ENCODE results near the gene DNMBP. TPM values are rescaled to one million over a fixed set of nuclear protein-coding genes. Genes with fewer than 3 reads are reported as not detected.

Gene DNMBP, protein sequence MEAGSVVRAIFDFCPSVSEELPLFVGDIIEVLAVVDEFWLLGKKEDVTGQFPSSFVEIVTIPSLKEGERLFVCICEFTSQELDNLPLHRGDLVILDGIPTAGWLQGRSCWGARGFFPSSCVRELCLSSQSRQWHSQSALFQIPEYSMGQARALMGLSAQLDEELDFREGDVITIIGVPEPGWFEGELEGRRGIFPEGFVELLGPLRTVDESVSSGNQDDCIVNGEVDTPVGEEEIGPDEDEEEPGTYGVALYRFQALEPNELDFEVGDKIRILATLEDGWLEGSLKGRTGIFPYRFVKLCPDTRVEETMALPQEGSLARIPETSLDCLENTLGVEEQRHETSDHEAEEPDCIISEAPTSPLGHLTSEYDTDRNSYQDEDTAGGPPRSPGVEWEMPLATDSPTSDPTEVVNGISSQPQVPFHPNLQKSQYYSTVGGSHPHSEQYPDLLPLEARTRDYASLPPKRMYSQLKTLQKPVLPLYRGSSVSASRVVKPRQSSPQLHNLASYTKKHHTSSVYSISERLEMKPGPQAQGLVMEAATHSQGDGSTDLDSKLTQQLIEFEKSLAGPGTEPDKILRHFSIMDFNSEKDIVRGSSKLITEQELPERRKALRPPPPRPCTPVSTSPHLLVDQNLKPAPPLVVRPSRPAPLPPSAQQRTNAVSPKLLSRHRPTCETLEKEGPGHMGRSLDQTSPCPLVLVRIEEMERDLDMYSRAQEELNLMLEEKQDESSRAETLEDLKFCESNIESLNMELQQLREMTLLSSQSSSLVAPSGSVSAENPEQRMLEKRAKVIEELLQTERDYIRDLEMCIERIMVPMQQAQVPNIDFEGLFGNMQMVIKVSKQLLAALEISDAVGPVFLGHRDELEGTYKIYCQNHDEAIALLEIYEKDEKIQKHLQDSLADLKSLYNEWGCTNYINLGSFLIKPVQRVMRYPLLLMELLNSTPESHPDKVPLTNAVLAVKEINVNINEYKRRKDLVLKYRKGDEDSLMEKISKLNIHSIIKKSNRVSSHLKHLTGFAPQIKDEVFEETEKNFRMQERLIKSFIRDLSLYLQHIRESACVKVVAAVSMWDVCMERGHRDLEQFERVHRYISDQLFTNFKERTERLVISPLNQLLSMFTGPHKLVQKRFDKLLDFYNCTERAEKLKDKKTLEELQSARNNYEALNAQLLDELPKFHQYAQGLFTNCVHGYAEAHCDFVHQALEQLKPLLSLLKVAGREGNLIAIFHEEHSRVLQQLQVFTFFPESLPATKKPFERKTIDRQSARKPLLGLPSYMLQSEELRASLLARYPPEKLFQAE (N-terminal part only)
- 10 to 100 TPM; 11.7 to 17.4 (median 13.4) TPM for total RNA-seq

DNA sequence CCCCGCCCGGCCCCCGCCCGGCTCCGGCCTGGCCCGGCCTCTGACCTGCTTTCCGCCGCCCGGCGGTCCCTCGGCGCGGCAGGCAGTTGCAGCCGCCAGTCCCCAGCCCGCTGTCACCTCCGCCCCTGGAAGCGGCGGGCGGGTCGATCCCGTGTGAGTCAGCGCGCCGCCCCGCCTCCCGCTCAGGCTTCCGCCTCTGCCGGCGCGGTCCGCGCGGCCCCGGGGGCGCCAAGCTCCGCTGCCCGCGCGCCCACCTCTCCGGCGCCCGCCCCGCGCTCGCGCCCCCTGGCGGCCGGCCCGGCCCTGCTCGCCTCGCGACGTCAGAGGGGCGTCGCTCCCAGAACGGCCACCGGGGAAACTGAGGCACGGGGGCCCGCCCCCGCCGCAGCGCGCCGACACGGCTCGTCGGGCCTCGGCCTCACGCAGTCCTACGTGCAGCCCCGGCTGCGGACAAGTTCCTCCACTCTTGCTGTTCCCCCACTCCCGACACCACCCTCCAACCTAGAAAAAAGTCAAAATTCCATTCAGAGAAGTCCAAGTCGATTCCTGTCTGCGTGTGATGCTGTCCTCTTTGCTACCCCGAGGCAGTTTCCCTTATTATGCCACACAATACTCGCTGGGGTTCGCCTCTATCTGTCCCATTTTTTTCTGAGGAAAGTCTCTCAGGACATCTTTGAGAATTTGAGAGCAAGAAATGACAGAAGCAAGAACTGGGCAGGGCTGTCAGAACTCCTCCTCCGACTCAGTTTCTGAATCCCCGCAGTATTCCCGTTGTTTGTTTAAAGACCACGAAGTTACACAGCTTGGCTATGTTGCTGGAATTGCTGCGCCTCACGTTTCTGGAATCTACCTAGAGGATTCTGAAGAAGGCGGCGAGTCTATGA is at the start of gene DNMBP:
DNMBP (minus strand) TSS at position 155 of the 884 bp plus-strand sequence. CDS start 37,823 bp downstream, outside the sequence.
- intact Hi-C loops (cut with DNase I): loop anchor here (2.0 kb wide), 1 partner anchor 37 kb away; no protein-coding TSS in a partner anchor
- no peaks in the 10 kb centered on the region for H3K27me3 ChIP-seq
- H3K27ac ChIP-seq: peak within 1 kb of the TSS; percentile 57 to 86 (median 83)
- H3K36me3 ChIP-seq: no peaks in the 10 kb centered on the region
- DNase-seq: peak; percentile 84 to 87
- WGBS, 2 donors: 6% methylated on average over 21 of the region's 86 CpGs
- H3K4me1 ChIP-seq: peaks cover 16 to 19% of the 10 kb centered on the region in 2 donors
- H3K9me3 ChIP-seq: no peaks in the 10 kb centered on the region
- H3K4me3 ChIP-seq (replicated peaks in 1 of 3): peak within 1 kb of the TSS in 2 of 3 donors; percentile 56 to 78
- TF ChIP-seq POLR2A (IDR thresholded peaks at IDR 0.05) (peak in 1 of 2 donors; percentile 71), CTCF (IDR thresholded peaks at IDR 0.05) (peak in 5 of 6 experiments; percentile 18 to 87 (median 56))

- H3K27me3 ChIP-seq: no peaks in the 10 kb centered on the region
- H3K36me3 ChIP-seq: no peaks in the 10 kb centered on the region
- no peak overlapping the region for H3K27ac ChIP-seq
- DNase-seq: no peak
- intact Hi-C loops (cut with DNase I): no loop called here
- H3K4me3 ChIP-seq (replicated peaks in 1 of 3): no peak overlapping the region
- no peaks in the 10 kb centered on the region for H3K9me3 ChIP-seq
- TF ChIP-seq POLR2A (IDR thresholded peaks at IDR 0.05): no peak
- TF ChIP-seq CTCF (IDR thresholded peaks at IDR 0.05): no peak
- H3K4me1 ChIP-seq: no peaks in the 10 kb centered on the region
- 76 to 81% methylated on average over 1 of the region's 1 CpG for WGBS, 2 donors
These were observed 48.2 kb upstream of the DNMBP start for GRCh38 chr10:100057948-100058347.

DNA sequence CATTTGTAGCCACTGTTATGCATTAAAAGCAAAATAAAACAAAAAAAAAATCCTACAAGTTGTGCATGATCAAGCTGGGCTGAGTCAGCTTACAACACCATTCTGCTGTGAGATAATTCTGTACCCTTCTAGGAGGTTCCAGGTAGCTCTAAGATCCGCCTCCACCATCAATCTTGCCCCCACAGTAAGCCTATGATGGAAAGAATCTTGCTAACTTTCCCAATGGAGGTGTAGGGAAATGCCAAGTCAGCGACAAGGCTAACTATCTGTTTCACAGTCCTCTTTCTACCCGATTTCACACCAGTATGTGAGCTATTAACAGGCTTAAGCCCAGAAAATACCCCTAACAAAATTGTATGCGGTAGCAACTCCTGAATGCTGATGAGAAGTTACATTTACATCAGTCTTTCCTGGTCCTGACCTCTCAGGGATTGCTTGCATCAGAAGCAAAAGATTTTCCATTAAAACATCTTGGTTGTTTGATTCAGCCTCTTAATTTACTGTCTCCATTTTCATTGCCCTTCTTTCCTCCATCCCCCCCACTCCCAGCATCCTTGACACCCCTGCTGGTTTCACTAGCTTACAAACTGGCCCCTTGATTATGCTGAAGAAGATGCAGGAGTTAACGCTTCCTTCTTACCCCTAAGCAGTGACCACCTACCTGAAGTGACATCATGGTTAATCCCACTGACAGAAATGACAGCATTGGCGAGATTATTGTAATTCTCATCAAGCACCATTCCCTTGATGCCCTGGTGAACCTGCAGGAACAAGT is 44.1 kb upstream of the DNMBP start:
- 34 to 37% methylated on average over 6 of the region's 6 CpGs for WGBS, 2 donors
- intact Hi-C loops (cut with DNase I): no loop called here
- Histone ChIP-seq H3K36me3 (no peaks in the 10 kb centered on the region), H3K27me3 (no peaks in the 10 kb centered on the region), H3K4me1 (no peaks in the 10 kb centered on the region), H3K4me3 (replicated peaks in 1 of 3) (no peak overlapping the region), H3K27ac (no peak overlapping the region), H3K9me3 (no peaks in the 10 kb centered on the region)
- TF ChIP-seq CTCF (IDR thresholded peaks at IDR 0.05) (no peak), POLR2A (IDR thresholded peaks at IDR 0.05) (no peak)
- DNase-seq: no peak

Measured in thyroid gland (tissue), 4 donors.